ENCODE data around the gene E2F6. TPM values are rescaled to one million over a fixed set of nuclear protein-coding genes. Genes with fewer than 3 reads are reported as not detected.
A peak's percentile ranks its signal among the peaks of the same experiment; 100 is the strongest.

Gene E2F6
- total RNA-seq, 1 donor from 2014 or later: 12.2 TPM

GRCh38 chr2:11494310-11494709 is 28.3 kb upstream of the E2F6 start:
- DNase-seq (ENCODE audit: low spot score in 2 of 2) (no peak), FAIRE-seq (no peak)

- FAIRE-seq (no peak), DNase-seq (ENCODE audit: low spot score in 2 of 2) (no peak)
These were observed 27.3 kb upstream of the E2F6 start for GRCh38 chr2:11493282-11493681.

- no peak for FAIRE-seq
- DNase-seq (ENCODE audit: low spot score in 2 of 2): no peak
These were observed 26.8 kb upstream of the E2F6 start for GRCh38 chr2:11492720-11493119.

GRCh38 chr2:11492244-11492643 is 26.3 kb upstream of the E2F6 start:
- no peak for FAIRE-seq

GRCh38 chr2:11491348-11491933 is 25.5 kb upstream of the E2F6 start:
- DNase-seq (ENCODE audit: low spot score in 2 of 2) (no peak), FAIRE-seq (no peak)

More at GRCh38 chr2:11492244-11492643, 26.3 kb upstream of the E2F6 start:
- no peak for DNase-seq (ENCODE audit: low spot score in 2 of 2)

GRCh38 chr2:11490194-11490593 is 24.2 kb upstream of the E2F6 start:
- DNase-seq (ENCODE audit: low spot score in 2 of 2) (no peak), FAIRE-seq (no peak)

- DNase-seq (ENCODE audit: low spot score in 2 of 2) (no peak), FAIRE-seq (no peak)
These were observed 22.8 kb upstream of the E2F6 start for GRCh38 chr2:11488809-11489208.

GRCh38 chr2:11483806-11484617 is 18.1 kb upstream of the E2F6 start:
- DNase-seq (ENCODE audit: low spot score in 2 of 2) (no peak), FAIRE-seq (no peak)

- no peak for FAIRE-seq
- peak; percentile 49 to 64 for DNase-seq (ENCODE audit: low spot score in 2 of 2)
These were observed 16.6 kb upstream of the E2F6 start for GRCh38 chr2:11482473-11483035.

- FAIRE-seq: no peak
- DNase-seq (ENCODE audit: low spot score in 2 of 2): no peak
These were observed 16.0 kb upstream of the E2F6 start for GRCh38 chr2:11481789-11482472.

GRCh38 chr2:11481426-11481788 is 15.4 kb upstream of the E2F6 start:
- no peak for FAIRE-seq
- no peak for DNase-seq (ENCODE audit: low spot score in 2 of 2)

GRCh38 chr2:11480859-11481258 is 14.9 kb upstream of the E2F6 start:
- no peak for FAIRE-seq

GRCh38 chr2:11480406-11480805 is 14.4 kb upstream of the E2F6 start:
- FAIRE-seq (no peak), DNase-seq (ENCODE audit: low spot score in 2 of 2) (no peak)

More at GRCh38 chr2:11480859-11481258, 14.9 kb upstream of the E2F6 start:
- DNase-seq (ENCODE audit: low spot score in 2 of 2): no peak

GRCh38 chr2:11478899-11479605 is 13.1 kb upstream of the E2F6 start:
- no peak for DNase-seq (ENCODE audit: low spot score in 2 of 2)
- FAIRE-seq: no peak

- peak; percentile 58 to 59 for DNase-seq (ENCODE audit: low spot score in 2 of 2)
- peak; percentile 72 for FAIRE-seq
These were observed 12.0 kb upstream of the E2F6 start for GRCh38 chr2:11477994-11478393.

- no peak for FAIRE-seq
- DNase-seq (ENCODE audit: low spot score in 2 of 2): no peak
These were observed 7.9 kb upstream of the E2F6 start for GRCh38 chr2:11473659-11474433.

GRCh38 chr2:11467749-11468148 is 1.8 kb upstream of the E2F6 start:
- no peak for FAIRE-seq
- DNase-seq (ENCODE audit: low spot score in 2 of 2): no peak

GRCh38 chr2:11467129-11467649 is 1.2 kb upstream of the E2F6 start:
- no peak for DNase-seq (ENCODE audit: low spot score in 2 of 2)
- no peak for FAIRE-seq

- FAIRE-seq: no peak
These were observed 557 bp upstream of the E2F6 start for GRCh38 chr2:11466307-11467128.

More at GRCh38 chr2:11466307-11467128, 557 bp upstream of the E2F6 start:
- DNase-seq (ENCODE audit: low spot score in 2 of 2): no peak
